ENCODE measurements around the gene LMAN2. TPM values are rescaled to one million over a fixed set of nuclear protein-coding genes. Genes with fewer than 3 reads are reported as not detected.
"Not testable (repeated sequence)": the region's sequence is repeated elsewhere in the genome, so short reads cannot be mapped to it uniquely, and the experiment has no call there.

Gene LMAN2
- total RNA-seq, 1 experiment from 2014 or later, result 106 TPM

DNA sequence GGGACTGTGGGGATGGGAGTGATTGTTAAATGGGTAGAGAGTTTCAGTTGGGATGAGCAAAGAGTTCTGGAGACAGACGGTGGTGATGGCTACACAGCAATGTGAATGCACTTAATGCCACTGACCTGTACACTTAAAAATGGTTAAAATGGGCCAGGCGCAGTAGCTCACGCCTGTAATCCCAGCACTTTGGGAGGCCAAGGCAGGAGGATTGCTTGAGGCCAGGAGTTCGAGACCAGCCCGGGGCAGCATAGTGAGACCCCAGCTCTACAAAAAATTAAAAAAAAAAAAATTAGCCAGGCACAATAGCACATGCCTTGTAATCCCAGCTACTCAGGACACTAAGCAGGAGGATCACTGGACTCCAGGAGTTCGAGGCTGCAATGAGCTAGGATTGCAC, 7.7 kb downstream of the LMAN2 start:
- Histone ChIP-seq H2BK120ac (ENCODE audit: low read depth, low read length, poor library complexity, severe bottlenecking) (no peak overlapping the region), H3T11ph (ENCODE audit: low read length) (no peak overlapping the region), H3K79me2 (ENCODE audit: insufficient read depth, low read length) (peaks cover 7% of the 10 kb centered on the region; the same call in 1 of the 2 replicates), H4K91ac (ENCODE audit: insufficient read length, low read depth, low read length) (no peak overlapping the region), H3K23me2 (ENCODE audit: insufficient read length, low read depth, low read length, poor library complexity, severe bottlenecking) (no peaks in the 10 kb centered on the region), H4K8ac (replicated peaks; ENCODE audit: insufficient read length, low read depth, low read length) (no peak overlapping the region), H4K20me1 (ENCODE audit: control insufficient read depth, insufficient read depth, insufficient read length) (no peaks in the 10 kb centered on the region), H3K27me3 (ENCODE audit: insufficient read depth, low read length) (no peaks in the 10 kb centered on the region), H3K14ac (ENCODE audit: insufficient read depth, low read length) (no peak overlapping the region), H3K56ac (ENCODE audit: insufficient read length, low read depth, low read length) (no peak overlapping the region), H3K4me1 (ENCODE audit: insufficient read depth, low read length) (peaks cover 6% of the 10 kb centered on the region; the same call in 1 of the 2 replicates), H2BK20ac (ENCODE audit: low read depth, low read length, poor library complexity, severe bottlenecking) (no peak overlapping the region), H2AK5ac (ENCODE audit: insufficient read length, low read length) (no peak overlapping the region), H3K4me2 (ENCODE audit: insufficient read depth, insufficient read length, low read length) (no peak overlapping the region), H2BK12ac (ENCODE audit: insufficient read length, low read depth, low read length) (no peak overlapping the region), H2BK15ac (ENCODE audit: low read depth, low read length) (no peak overlapping the region), H3K79me1 (ENCODE audit: insufficient read depth, low read depth, low read length, poor library complexity, severe bottlenecking) (no peaks in the 10 kb centered on the region), H3K9ac (ENCODE audit: extremely low read depth, insufficient read length, low read length) (no peak overlapping the region), H2AFZ (ENCODE audit: low read length) (no peak overlapping the region), H3K9me3 (ENCODE audit: control insufficient read depth, low read depth, low read length) (no peaks in the 10 kb centered on the region), H3K23ac (ENCODE audit: insufficient read length, low read depth, low read length) (no peak overlapping the region), H3K4ac (ENCODE audit: low read depth, low read length) (no peak overlapping the region), H3K18ac (ENCODE audit: insufficient read length, low read depth, low read length) (no peak overlapping the region), H2BK5ac (ENCODE audit: insufficient read length, low read length) (no peak overlapping the region), H4K5ac (ENCODE audit: insufficient read length, low read depth, low read length) (no peak overlapping the region), H3K27ac (ENCODE audit: insufficient read length, low read depth, low read length) (no peak overlapping the region)
- no peak overlapping the region for H3K4me3 Mint-ChIP-seq
- no peaks in the 10 kb centered on the region for H3K9me3 Mint-ChIP-seq
- H3K27me3 Mint-ChIP-seq (ENCODE audit: low read depth), result no peaks in the 10 kb centered on the region; the same call in 1 of the 2 replicates
- H3K27ac Mint-ChIP-seq, result no peak overlapping the region
- peaks cover 0 to 11% of the 10 kb centered on the region in 2 experiments; a peak in 2 of 4 replicates for H3K4me1 Mint-ChIP-seq
- whole genome bisulfite sequencing (ENCODE audit: extremely low coverage, insufficient read length, low lambda C conversion rate), result no CpG with 5 or more reads among the region's 6 CpGs
- peaks cover 10 to 37% (median 35%) of the 10 kb centered on the region in 3 experiments; a peak in 6 of 7 replicates for H3K36me3 Mint-ChIP-seq (ENCODE audit: insufficient read depth in 1 of 3, low read depth in 3 of 3)
- TF ChIP-seq, protein P1, sequence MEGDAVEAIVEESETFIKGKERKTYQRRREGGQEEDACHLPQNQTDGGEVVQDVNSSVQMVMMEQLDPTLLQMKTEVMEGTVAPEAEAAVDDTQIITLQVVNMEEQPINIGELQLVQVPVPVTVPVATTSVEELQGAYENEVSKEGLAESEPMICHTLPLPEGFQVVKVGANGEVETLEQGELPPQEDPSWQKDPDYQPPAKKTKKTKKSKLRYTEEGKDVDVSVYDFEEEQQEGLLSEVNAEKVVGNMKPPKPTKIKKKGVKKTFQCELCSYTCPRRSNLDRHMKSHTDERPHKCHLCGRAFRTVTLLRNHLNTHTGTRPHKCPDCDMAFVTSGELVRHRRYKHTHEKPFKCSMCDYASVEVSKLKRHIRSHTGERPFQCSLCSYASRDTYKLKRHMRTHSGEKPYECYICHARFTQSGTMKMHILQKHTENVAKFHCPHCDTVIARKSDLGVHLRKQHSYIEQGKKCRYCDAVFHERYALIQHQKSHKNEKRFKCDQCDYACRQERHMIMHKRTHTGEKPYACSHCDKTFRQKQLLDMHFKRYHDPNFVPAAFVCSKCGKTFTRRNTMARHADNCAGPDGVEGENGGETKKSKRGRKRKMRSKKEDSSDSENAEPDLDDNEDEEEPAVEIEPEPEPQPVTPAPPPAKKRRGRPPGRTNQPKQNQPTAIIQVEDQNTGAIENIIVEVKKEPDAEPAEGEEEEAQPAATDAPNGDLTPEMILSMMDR (conservative IDR thresholded peaks at IDR 0.05), result no peak
- DNase-seq, result no peak

DNA sequence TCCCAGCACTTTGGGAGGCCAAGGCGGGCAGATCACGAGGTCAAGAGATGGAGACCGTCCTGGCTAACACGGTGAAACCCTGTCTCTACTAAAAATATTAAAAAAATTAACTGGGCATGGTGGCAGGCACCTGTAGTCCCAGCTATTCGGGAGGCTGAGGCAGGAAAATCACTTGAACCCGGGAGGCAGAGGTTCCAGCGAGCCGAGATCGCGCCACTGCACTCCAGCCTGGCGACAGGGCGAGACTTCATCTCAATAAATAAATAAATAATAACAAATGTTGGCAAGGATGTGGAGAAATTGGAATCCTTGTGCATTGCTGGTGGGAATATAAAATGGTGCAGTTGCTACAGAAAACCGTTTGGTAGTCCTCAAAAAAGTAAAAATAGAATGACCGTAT, 8.5 kb downstream of the LMAN2 start:
- not testable (repeated sequence) for H3K4ac ChIP-seq (ENCODE audit: low read depth, low read length); H3K14ac ChIP-seq (ENCODE audit: insufficient read depth, low read length); H3K9ac ChIP-seq (ENCODE audit: extremely low read depth, insufficient read length, low read length); H3K27me3 Mint-ChIP-seq (ENCODE audit: low read depth); H2AK5ac ChIP-seq (ENCODE audit: insufficient read length, low read length); H3K27me3 ChIP-seq (ENCODE audit: insufficient read depth, low read length); H3K27ac ChIP-seq (ENCODE audit: insufficient read length, low read depth, low read length); H3K56ac ChIP-seq (ENCODE audit: insufficient read length, low read depth, low read length); H3T11ph ChIP-seq (ENCODE audit: low read length); H2BK5ac ChIP-seq (ENCODE audit: insufficient read length, low read length); H2AFZ ChIP-seq (ENCODE audit: low read length); H4K8ac ChIP-seq (replicated peaks; ENCODE audit: insufficient read length, low read depth, low read length); H3K9me3 Mint-ChIP-seq; H3K23ac ChIP-seq (ENCODE audit: insufficient read length, low read depth, low read length); H3K79me2 ChIP-seq (ENCODE audit: insufficient read depth, low read length); DNase-seq; H3K9me3 ChIP-seq (ENCODE audit: control insufficient read depth, low read depth, low read length); H4K5ac ChIP-seq (ENCODE audit: insufficient read length, low read depth, low read length); H3K18ac ChIP-seq (ENCODE audit: insufficient read length, low read depth, low read length); H3K4me2 ChIP-seq (ENCODE audit: insufficient read depth, insufficient read length, low read length); H3K79me1 ChIP-seq (ENCODE audit: insufficient read depth, low read depth, low read length, poor library complexity, severe bottlenecking); H3K4me1 ChIP-seq (ENCODE audit: insufficient read depth, low read length); H2BK15ac ChIP-seq (ENCODE audit: low read depth, low read length); H4K91ac ChIP-seq (ENCODE audit: insufficient read length, low read depth, low read length); H3K27ac Mint-ChIP-seq; H2BK12ac ChIP-seq (ENCODE audit: insufficient read length, low read depth, low read length); H4K20me1 ChIP-seq (ENCODE audit: control insufficient read depth, insufficient read depth, insufficient read length); H3K4me3 Mint-ChIP-seq; H2BK120ac ChIP-seq (ENCODE audit: low read depth, low read length, poor library complexity, severe bottlenecking); H2BK20ac ChIP-seq (ENCODE audit: low read depth, low read length, poor library complexity, severe bottlenecking); H3K23me2 ChIP-seq (ENCODE audit: insufficient read length, low read depth, low read length, poor library complexity, severe bottlenecking)
- no CpG with 5 or more reads among the region's 14 CpGs for WGBS (ENCODE audit: extremely low coverage, insufficient read length, low lambda C conversion rate)
- Mint-ChIP-seq H3K36me3 (ENCODE audit: insufficient read depth in 1 of 3, low read depth in 3 of 3) (peaks cover 10 to 41% (median 35%) of the 10 kb centered on the region in 3 experiments; a peak in 6 of 7 replicates), H3K4me1 (peaks cover 0 to 11% of the 10 kb centered on the region in 2 experiments; a peak in 2 of 4 replicates)
